ENCODE results near the gene HAT1.

HAT1 gene

DNA sequence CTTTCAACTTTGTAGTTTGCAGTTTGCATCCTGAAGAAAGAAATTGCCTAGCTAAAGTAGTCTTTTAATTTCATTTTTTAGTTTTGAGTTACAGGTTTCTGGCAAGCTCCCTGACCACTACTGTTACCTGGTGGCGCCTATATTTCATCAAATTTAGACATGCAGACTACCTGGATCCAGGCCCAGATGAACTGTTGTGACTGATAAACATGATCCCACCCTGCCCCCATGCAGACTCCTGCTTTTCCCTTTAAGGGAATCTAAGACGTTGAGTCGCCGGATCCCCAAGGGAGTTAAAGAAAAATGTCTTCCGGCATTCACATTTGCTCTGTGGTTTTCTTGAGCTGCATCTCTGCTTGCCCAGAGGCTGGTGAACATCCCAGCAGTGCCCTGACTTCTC is 99.7 kb downstream of the HAT1 start:
- H3K4me3 ChIP-seq (ENCODE audit: low read depth, low read length), result no peak overlapping the region
- TF ChIP-seq, protein P1, sequence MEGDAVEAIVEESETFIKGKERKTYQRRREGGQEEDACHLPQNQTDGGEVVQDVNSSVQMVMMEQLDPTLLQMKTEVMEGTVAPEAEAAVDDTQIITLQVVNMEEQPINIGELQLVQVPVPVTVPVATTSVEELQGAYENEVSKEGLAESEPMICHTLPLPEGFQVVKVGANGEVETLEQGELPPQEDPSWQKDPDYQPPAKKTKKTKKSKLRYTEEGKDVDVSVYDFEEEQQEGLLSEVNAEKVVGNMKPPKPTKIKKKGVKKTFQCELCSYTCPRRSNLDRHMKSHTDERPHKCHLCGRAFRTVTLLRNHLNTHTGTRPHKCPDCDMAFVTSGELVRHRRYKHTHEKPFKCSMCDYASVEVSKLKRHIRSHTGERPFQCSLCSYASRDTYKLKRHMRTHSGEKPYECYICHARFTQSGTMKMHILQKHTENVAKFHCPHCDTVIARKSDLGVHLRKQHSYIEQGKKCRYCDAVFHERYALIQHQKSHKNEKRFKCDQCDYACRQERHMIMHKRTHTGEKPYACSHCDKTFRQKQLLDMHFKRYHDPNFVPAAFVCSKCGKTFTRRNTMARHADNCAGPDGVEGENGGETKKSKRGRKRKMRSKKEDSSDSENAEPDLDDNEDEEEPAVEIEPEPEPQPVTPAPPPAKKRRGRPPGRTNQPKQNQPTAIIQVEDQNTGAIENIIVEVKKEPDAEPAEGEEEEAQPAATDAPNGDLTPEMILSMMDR (IDR thresholded peaks at IDR 0.05; ENCODE audit: borderline replicate concordance, insufficient read depth, low read depth, low read length), result no peak

DNA sequence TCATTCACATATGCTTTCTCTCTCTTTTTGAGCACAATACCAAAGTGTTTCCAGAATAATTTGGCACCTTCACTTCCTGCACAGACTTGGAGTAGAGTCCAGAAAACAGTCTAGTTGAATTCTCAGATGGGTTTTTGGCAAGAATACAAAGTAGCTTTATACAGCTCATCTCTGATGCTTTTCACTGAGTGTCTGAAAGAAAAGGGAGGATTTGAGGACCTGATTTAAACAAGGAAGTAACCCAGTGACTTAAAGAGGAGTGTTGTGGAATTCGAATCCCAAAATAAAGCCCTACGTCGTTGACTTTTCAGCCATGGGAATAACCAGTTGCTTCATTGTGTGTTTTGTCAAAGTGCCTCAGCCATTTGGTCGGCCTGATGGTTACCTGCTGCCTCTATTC is 109.3 kb downstream of the HAT1 start:
- TF ChIP-seq, protein P1 (IDR thresholded peaks at IDR 0.05; ENCODE audit: borderline replicate concordance, insufficient read depth, low read depth, low read length), result no peak
- H3K4me3 ChIP-seq (ENCODE audit: low read depth, low read length), result no peak overlapping the region
